Activated CD4-positive, alpha-beta memory T cell treated with anti-CD3 and anti-CD28 coated beads, Interleukin-2, amount 10 ng/mL, durations not matched to agents 7 days and 5 days (primary cell): ENCODE measurements around the gene BAK1. TPM values are rescaled to one million over a fixed set of nuclear protein-coding genes. Genes with fewer than 3 reads are reported as not detected.
A peak's percentile ranks its signal among the peaks of the same experiment; 100 is the strongest.
"Not testable (repeated sequence)": the region's sequence is repeated elsewhere in the genome, so short reads cannot be mapped to it uniquely, and the experiment has no call there.

Source experiments
- CTCF ChIA-PET: fragments of 350-600 bp; sonication (Branson Sonifier 250); formaldehyde crosslinking; loops from one replicate; lab custom pipeline; 2021; ENCODE audit warnings: antibody characterized with exemption, inconsistent platforms; lab: Charles Lee
- POLR2A ChIA-PET: fragments of 350-600 bp; sonication (Branson Sonifier 250); formaldehyde crosslinking; loops from one replicate; lab custom pipeline; 2021; ENCODE audit warnings: antibody characterized with exemption; lab: Charles Lee
- DNase-seq: peaks from one replicate; pipeline ENCODE4 v3.0.0-alpha.2; 2020
- H3K27ac Mint-ChIP-seq: one replicate; pipeline ENCODE4 v1.8.0; 2021; ENCODE audit warnings: mild to moderate bottlenecking, mixed read lengths
- H3K27me3 Mint-ChIP-seq: one replicate; pipeline ENCODE4 v1.8.0; 2021; ENCODE audit warnings: mixed read lengths
- H3K36me3 Mint-ChIP-seq: one replicate; pipeline ENCODE4 v1.8.0; 2021; ENCODE audit warnings: low read depth, mixed read lengths
- H3K4me1 Mint-ChIP-seq: one replicate; pipeline ENCODE4 v1.8.0; 2021; ENCODE audit warnings: mixed read lengths
- H3K4me3 Mint-ChIP-seq: one replicate; pipeline ENCODE4 v1.8.0; 2021; ENCODE audit warnings: mild to moderate bottlenecking, mixed read lengths
- H3K9me3 Mint-ChIP-seq: one replicate; pipeline ENCODE4 v1.8.0; 2021; ENCODE audit warnings: mixed read lengths
- total RNA-seq, 2 experiments: library from RNA; stranded (reverse); gene quantifications; one replicate each; pipeline ENCODE4 v1.2.3, GENCODE V29; 2021

Gene BAK1
- total RNA-seq, 2 experiments from 2014 or later = 97.9 to 100 TPM

DNA sequence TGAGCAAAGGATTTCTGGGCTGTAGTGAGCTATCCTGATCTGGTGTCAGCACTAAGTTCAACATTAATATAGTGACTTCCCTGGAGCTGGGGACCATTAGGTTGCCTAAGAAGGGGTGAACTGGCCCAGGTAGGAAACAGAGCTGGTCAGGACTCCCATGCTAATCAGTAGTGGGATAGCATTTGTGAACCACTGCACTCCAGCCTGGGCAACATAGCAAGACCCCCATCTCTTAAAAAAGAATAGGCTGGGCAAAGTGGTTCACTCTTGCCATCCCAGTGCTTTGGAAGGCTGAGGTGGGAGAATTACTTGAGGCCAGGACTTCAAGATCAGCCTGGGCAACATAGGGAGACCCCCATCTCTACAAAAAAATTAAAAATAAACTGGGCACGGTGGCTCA is 39.3 kb downstream of the BAK1 start:
- peaks cover 2% of the 10 kb centered on the region for H3K4me1 Mint-ChIP-seq
- no peaks in the 10 kb centered on the region for H3K27me3 Mint-ChIP-seq
- no peaks in the 10 kb centered on the region for H3K9me3 Mint-ChIP-seq
- ChIA-PET POLR2A (no interaction called here), CTCF (no interaction called here)
- H3K36me3 Mint-ChIP-seq = no peaks in the 10 kb centered on the region
- H3K27ac Mint-ChIP-seq = no peak overlapping the region
- no peak for DNase-seq
- no peak overlapping the region for H3K4me3 Mint-ChIP-seq

DNA sequence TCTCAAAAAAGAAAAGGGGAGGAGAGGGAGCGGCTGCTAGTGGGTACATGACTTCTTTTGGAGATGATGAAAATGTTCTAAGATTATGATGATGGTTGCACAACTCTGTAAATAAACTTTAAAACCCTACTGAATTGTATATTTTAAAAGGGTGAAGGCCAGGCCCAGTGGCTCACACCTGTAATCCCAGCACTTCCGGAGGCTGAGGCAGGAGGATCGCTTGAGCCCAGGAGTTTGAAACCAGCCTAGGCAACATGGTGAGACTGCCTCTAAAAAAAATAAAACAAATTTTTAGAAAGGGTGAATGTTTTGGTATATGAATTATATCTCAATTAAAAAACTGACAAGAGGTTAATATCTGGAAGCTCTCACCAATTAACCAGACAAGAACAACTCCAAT is 45.4 kb downstream of the BAK1 start:
- H3K9me3 Mint-ChIP-seq = peaks cover 5% of the 10 kb centered on the region
- peaks cover 3% of the 10 kb centered on the region for H3K36me3 Mint-ChIP-seq
- H3K27ac Mint-ChIP-seq = no peak overlapping the region
- DNase-seq = no peak
- POLR2A ChIA-PET = no interaction called here
- peaks cover 25% of the 10 kb centered on the region for H3K4me1 Mint-ChIP-seq
- H3K27me3 Mint-ChIP-seq = no peaks in the 10 kb centered on the region
- H3K4me3 Mint-ChIP-seq = no peak overlapping the region
- CTCF ChIA-PET = interaction anchor here (1.2 kb wide), 1 partner anchor 263 kb away, joined by 3 read pairs; the partner anchor contains the start of genes RPS18 and VPS52

DNA sequence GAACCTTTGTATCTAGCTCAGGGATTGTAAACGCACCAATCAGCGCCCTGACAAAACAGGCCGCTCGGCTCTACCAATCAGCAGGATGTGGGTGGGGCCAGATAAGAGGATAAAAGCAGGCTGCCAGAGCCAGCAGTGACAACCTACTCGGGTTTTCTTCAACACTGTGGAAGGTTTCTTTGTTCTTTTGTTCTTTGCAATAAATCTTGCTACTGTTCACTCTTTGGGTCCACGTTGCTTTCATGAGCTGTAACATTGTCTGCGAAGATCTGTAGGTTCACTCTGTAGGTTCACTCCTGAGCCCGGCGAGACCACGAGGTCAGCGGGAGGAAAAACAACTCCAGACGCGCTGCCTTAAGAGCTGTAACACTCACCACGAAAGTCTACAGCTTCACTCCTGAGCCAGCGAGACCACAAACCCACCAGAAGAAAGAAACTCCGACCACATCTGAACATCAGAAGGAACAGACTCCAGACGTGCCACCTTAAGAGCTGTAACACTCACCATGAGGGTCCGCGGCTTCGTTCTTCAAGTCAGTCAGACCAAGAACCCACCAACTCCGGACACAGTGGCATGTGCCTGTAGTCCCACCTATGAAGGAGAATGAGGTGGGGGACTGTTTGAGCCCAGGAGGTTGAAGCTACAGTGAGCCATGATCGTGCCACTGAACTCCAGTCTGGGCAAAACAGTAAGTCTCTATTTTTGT is 46.8 kb downstream of the BAK1 start:
- POLR2A ChIA-PET = interaction anchor here (0.8 to 1.9 kb wide), 11 partner anchors 16 to 141 kb away, joined by 3 to 20 read pairs (median 6); partner anchors contain the start of genes BAK1, KIFC1 and ZBTB9
- H3K27me3 Mint-ChIP-seq, H3K9me3 Mint-ChIP-seq, H3K36me3 Mint-ChIP-seq: not testable (repeated sequence)
- DNase-seq = peak; percentile 69
- H3K27ac Mint-ChIP-seq = peak overlapping the region; percentile 74
- CTCF ChIA-PET = interaction anchor here (0.9 to 1.4 kb wide), 4 partner anchors 47 to 716 kb away, joined by 3 read pairs; partner anchors contain the start of genes BAK1, RPS18 and VPS52
- H3K4me1 Mint-ChIP-seq = peaks cover 23% of the 10 kb centered on the region
- H3K4me3 Mint-ChIP-seq = peak overlapping the region; percentile 63

DNA sequence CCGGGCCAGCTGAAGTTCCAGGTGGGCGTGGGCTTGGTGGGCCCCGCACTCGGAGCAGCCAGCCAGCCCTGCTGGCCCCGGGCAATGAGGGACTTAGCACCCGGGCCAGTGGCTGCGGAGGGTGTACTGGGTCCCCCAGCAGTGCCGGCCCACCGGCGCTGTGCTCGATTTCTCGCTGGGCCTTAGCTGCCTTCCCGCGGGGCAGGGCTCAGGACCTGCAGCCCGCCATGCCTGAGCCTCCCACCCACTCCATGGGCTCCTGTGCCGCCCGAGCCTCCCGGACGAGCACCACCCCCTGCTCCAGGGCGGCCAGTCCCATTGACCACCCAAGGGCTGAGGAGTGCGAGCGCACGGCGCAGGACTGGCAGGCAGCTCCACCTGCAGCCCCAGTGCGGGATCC is 47.6 kb downstream of the BAK1 start:
- DNase-seq, H3K4me3 Mint-ChIP-seq, H3K36me3 Mint-ChIP-seq, CTCF ChIA-PET, H3K27ac Mint-ChIP-seq, H3K9me3 Mint-ChIP-seq, H3K27me3 Mint-ChIP-seq: not testable (repeated sequence)
- peaks cover 23% of the 10 kb centered on the region for H3K4me1 Mint-ChIP-seq
- POLR2A ChIA-PET = interaction anchor here (0.8 to 1.9 kb wide), 6 partner anchors 16 to 48 kb away, joined by 3 to 20 read pairs (median 10); partner anchors contain the start of gene BAK1

DNA sequence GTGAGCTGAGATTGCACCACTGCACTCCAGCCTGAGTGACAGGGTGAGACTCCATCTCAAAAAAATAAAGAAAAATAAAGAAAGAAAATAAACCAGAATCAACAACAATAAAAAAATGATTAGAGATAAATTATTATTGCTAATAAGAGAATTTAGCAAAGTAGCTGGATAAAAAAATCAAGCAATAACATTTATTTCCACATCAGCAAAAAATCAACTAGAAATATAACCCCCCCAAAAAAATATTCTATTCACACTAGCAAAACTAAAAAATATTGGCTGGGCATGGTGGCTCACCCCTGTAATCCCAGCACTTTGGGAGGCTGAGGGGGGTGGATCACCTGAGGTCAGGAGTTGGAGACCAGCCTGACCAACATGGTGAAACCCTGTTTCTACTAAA is 49.5 kb downstream of the BAK1 start:
- H3K27me3 Mint-ChIP-seq, H3K36me3 Mint-ChIP-seq, H3K4me3 Mint-ChIP-seq, H3K9me3 Mint-ChIP-seq, DNase-seq, H3K27ac Mint-ChIP-seq: not testable (repeated sequence)
- POLR2A ChIA-PET = interaction anchor here (0.7 kb wide), 1 partner anchor 11 kb away, joined by 3 read pairs; no protein-coding TSS in a partner anchor
- peaks cover 22% of the 10 kb centered on the region for H3K4me1 Mint-ChIP-seq
- CTCF ChIA-PET = interaction anchor here (0.7 kb wide), 1 partner anchor 151 kb away, joined by 3 read pairs; no protein-coding TSS in a partner anchor

Other genes with a start within 250 kb of the BAK1 start
- 100 to 1,000 TPM; 125 to 127 TPM for gene KIFC1, start 188.5 kb downstream of the BAK1 start, total RNA-seq
- 10 to 100 TPM; 46.4 to 51.4 TPM for gene PHF1, start 169.3 kb downstream of the BAK1 start, total RNA-seq
- 100 to 1,000 TPM; 243 TPM for gene CUTA, start 162.2 kb downstream of the BAK1 start, total RNA-seq
- gene SYNGAP1, start 160.2 kb downstream of the BAK1 start, total RNA-seq = 10 to 100 TPM; 35.3 to 39.7 TPM
- gene ZBTB9, start 125.7 kb downstream of the BAK1 start, total RNA-seq = 1 to 10 TPM; 6.9 to 7.4 TPM
- 10 to 100 TPM; 54.2 to 55.1 TPM for gene ITPR3, start 41.0 kb upstream of the BAK1 start, total RNA-seq
- 10 to 100 TPM; 70.7 to 75.3 TPM for gene UQCC2, start 131.4 kb upstream of the BAK1 start, total RNA-seq
- gene IP6K3, start 166.6 kb upstream of the BAK1 start, total RNA-seq = not detected
- gene LEMD2, start 208.9 kb upstream of the BAK1 start, total RNA-seq = 10 to 100 TPM; 70.6 to 76.1 TPM
- not detected for gene MLN, start 223.7 kb upstream of the BAK1 start, total RNA-seq